Left renal pelvis (tissue), 4 donors: Measurements from ENCODE around the gene LRRC9. TPM values are rescaled to one million over a fixed set of nuclear protein-coding genes. Genes with fewer than 3 reads are reported as not detected.
A peak's percentile ranks its signal among the peaks of the same experiment; 100 is the strongest.
"Not testable (repeated sequence)": the region's sequence is repeated elsewhere in the genome, so short reads cannot be mapped to it uniquely, and the experiment has no call there.

ENCODE experiments used
- DNase-seq, 4 donors: peaks; one replicate each; pipeline ENCODE4 v3.0.0-alpha.2; 2013; ENCODE audit warnings: low read depth in 4 of 4, low spot score in 3 of 4
- polyA plus RNA-seq, 4 donors: library from polyadenylated mRNA; unstranded; fragments of 120-200 nt; gene quantifications; one replicate each; pipeline ENCODE4 v1.2.1, GENCODE V29; 2013; ENCODE audit not compliant: insufficient read length in 4 of 4

LRRC9 gene
- polyA plus RNA-seq, 4 donors: 0.14 to 3.3 (median 2.3) TPM

- DNase-seq: peak in 3 of 4 donors; percentile 1 to 19 (median 2)
Measured at GRCh38 chr14:60051721-60052221, 131.8 kb downstream of the LRRC9 start.

GRCh38 chr14:60058087-60058486 is 138.1 kb downstream of the LRRC9 start:
- DNase-seq: no peak

DNA sequence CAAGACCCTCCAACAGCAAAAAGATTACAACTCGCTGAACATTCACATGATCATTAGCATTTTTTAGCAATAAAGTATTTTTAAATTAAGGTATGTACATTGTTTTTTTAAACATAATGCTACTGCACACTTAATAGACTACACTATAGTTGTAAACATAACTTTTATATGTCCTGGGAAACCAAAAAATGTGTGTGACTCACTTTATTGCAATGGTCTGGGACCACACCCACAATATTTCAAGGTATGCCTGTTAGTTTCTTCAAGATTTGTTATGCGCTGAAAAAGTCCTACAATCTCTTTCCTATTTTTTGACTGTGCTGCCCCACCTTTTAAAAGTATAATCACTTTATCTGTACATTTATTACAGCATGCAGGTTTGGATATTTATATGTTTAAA is 141.4 kb downstream of the LRRC9 start:
- no peak for DNase-seq

DNA sequence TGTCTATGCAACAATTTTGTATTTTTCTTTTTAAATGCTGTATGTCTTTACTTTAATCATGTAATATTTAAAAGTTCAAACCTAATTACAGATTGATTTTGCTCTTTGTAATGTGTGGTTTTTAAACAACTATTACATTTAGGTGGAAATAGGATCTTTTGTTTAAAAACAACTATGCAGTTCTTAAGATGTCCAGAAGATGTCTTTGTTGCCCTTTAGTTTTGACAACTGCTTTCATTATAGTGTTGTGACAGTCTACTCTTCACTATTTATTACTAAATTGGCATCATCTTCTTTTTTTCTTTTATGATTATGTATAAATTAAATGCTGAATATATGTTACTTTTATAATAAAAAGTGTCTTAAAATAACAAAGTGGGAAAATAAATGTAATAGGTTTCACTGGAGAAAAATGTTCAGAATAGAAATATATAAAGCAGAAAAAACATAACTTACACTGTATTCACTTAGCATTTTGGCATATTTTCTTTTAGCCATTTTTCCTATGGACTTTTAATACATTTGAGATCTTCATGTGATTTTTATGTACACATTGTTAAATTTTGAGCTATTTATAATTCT is 144.6 kb downstream of the LRRC9 start:
- peak in 1 of 4 donors; percentile 3 for DNase-seq

DNA sequence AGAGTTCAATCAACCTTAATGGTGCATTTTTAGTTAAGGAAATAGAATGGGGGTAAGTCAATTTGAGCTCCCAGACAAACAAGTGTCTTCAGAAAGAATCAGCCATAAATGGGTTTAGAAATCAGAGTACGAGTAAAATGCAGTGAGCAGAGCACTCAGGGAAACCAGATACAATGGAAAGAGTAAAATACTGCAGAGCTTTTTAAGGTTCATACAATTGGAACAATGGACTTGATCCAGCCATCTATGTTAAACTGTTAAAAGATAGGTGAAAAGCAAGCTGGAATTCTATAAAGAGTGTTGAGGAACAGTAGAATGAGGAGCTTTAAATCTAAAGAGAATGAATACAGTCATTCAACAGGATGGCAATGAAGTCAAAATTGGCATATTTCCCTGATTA is 147.9 kb downstream of the LRRC9 start:
- DNase-seq: no peak

- DNase-seq: no peak
Measured at GRCh38 chr14:60079723-60080122, 159.8 kb downstream of the LRRC9 start.

- no peak for DNase-seq
Measured at GRCh38 chr14:60085085-60085484, 165.1 kb downstream of the LRRC9 start.

GRCh38 chr14:60085693-60086092 is 165.7 kb downstream of the LRRC9 start:
- no peak for DNase-seq

- no peak for DNase-seq
Measured at GRCh38 chr14:60087668-60088067, 167.7 kb downstream of the LRRC9 start.

GRCh38 chr14:60089221-60089620 is 169.3 kb downstream of the LRRC9 start:
- no peak for DNase-seq

GRCh38 chr14:60090864-60091519 is 171.0 kb downstream of the LRRC9 start:
- peak; percentile 66 to 73 (median 71) for DNase-seq

DNA sequence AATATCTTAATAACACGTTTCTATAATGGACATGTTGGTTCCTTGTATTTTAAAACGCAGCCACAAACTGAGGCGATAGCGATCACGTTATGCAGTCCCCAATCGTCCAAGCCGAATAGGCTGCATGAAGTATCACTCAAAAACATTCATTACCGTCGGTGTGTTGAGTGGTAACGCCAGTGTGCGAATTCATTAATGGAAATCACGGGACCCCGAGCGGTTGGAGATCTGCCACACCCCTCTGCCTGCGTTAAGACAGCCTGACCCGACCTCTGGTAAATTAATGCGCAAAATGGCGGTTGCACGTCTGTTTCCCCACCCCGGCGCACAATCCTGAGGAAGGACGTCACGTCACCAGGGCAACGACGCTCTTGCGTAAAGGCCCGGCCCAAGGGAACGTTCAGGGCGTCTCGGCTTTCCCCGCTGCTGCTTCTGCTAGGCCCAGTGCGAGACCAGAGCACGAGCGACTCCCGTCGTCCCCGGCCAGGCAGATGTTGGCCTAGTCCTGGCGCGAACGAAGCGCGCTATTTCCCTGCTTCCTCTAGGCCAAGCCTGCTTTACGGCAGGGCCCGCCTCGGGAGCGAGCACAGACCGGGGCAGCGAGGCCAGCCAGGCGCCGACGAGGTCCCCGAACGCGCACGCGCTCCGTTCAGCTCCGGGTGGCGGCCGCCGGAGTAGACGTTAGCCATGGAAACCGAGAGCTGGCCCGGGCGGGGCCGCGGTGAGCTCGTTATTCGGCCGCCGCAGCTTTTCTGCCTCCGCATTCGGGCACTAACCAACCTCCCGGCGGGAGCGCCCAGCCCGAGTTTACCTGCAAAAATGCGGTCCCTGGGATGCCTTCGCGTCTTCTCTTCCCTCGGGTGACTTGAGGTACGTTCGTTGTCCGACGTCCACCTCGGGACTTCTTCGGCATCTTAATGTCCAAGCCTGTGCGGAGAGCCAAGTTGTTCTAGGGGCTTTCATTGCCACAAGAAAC is 171.9 kb downstream of the LRRC9 start, which contains the start of gene PCNX4:
PCNX4 (plus strand) TSS at position 374 of the 976 bp plus-strand sequence. CDS start 15,716 bp downstream, outside the sequence.
- DNase-seq: peak; percentile 98 to 99 (median 98)

GRCh38 chr14:60092526-60092920 is 172.6 kb downstream of the LRRC9 start:
- DNase-seq: peak in 2 of 4 donors; percentile 12 to 36

DNA sequence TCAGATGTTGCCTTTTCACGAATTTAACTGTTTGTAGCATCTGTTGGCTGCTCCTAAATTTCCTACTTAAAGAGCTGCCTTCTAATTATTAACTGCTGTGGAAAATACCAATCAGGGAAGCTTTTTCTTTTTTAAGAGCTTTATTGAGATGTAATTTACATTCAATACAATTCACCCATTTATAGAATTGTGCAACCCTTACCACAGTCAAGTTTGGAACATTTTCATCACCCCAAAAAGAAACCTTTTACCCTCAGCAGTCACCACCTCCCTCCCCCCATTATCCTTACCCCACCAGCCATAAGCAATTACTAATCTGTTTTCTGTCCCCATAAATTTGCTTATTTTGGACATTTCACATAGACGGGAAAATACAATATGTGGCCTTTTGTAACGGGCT is 173.1 kb downstream of the LRRC9 start:
- no peak for DNase-seq

DNA sequence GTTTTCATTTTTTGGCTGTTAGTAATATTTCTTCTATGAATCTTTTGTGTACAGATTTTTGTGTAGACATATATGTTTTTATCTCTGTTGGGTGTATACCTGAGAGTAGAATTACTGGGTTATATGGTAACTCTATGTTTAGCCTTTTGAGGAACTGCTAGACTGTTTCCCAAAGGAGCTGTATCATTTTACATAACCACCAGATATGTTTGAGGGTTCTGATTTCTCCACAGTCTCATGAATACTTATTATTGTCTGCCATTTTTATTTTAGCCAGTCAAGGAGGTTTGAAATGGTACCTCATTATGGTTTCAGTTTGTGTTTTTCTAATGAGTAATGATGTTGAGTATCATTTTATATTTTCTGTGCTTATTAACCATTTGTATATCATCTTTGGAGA is 173.7 kb downstream of the LRRC9 start:
- no peak for DNase-seq

DNA sequence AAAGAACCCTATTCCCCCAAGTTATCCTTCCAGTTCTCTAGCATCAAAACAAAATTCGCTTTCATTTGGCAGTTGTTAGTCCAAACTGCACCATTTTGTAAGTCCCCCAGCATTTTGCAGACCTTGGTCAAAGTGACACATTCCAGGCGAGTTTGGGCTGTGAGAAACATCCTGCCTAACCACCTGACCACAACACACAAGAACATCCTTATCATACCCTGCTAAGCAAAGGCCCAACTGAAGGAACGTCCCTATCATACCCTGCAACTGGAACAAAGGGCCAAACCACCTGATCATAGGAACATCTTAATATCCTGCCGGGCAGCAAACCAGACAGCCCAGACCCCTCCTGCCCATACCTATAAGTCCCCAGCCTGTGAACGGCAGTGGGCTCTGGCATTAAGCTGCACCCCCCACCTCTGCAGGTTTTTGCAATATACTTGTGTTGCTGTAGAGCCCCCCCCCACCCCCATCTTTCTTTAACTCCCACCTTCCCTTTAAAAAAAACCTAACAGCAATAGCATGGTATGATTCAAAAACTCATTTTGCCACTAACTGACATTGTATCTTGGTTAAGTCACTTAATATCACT is 174.5 kb downstream of the LRRC9 start:
- DNase-seq: no peak

- no peak for DNase-seq
Measured at GRCh38 chr14:60095231-60095630, 175.3 kb downstream of the LRRC9 start.

DNA sequence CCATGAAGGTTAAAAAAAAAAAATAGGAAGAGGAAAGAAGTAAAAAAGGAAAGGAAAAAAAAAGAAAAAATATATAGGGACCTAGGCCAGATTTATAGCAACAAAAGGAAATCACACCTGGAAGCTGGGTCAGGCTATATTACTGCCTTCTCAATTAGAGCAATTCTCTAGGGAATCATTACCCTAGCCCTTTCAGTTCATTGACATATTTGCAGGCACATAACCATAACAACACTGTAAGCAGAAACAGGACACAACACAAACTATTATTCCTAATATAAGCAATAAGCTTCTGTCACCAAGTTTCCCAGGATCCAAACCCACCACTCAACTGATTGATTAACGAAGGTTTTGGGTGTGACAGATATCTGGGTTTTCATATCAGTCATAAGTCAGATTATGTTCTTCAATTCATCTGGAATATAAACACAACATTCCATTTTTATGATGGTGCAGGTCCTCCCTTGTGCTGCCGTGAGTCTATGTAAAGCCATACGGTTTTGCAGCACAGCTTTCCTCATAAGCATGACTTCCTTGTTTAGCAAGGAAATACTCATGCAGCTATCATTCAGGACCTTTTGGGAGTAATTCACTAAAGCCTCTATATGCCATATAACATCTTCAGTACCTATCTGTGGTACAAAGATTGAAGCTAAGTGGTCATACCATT is 176.0 kb downstream of the LRRC9 start:
- no peak for DNase-seq

DNA sequence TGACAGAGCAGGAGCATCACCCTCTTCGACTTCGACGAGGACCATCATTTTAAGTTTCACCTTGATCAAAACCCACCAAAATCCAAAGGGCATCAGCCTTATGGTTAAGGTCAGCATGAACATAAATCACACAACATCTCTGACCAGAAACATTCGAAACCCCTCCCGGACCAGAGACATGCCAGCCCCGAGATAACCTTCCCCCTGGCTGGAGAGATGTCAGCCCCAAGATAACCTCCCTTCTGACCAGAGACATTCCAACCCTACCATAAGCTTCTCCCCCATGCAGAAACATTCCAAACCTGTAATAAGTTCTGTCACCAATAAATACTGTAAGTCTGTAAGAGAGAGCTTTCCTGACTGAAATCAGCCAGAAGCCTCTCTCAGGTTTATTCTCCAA is 178.0 kb downstream of the LRRC9 start:
- no peak for DNase-seq

GRCh38 chr14:60099855-60100254 is 179.9 kb downstream of the LRRC9 start:
- DNase-seq: not testable (repeated sequence)
